ENCODE data around the gene KHNYN. TPM values are rescaled to one million over a fixed set of nuclear protein-coding genes. Genes with fewer than 3 reads are reported as not detected.

Gene KHNYN
- total RNA-seq, 4 donors from 2014 or later = 56.7 to 145 (median 84.3) TPM

- Histone ChIP-seq H3K36me3 (peaks cover 55% of the 10 kb centered on the region), H3K27me3 (no peaks in the 10 kb centered on the region), H3K9me3 (no peaks in the 10 kb centered on the region), H3K4me1 (peaks cover 51% of the 10 kb centered on the region), H3K4me3 (no peak overlapping the region), H3K27ac (no peak overlapping the region)
- WGBS = 81% methylated on average over 9 of the region's 15 CpGs
- TF ChIP-seq EP300 (IDR thresholded peaks at IDR 0.05) (no peak), POLR2AphosphoS5 (IDR thresholded peaks at IDR 0.05) (no peak), POLR2A (IDR thresholded peaks at IDR 0.05) (no peak), CTCF (IDR thresholded peaks at IDR 0.05) (no peak)
- DNase-seq (ENCODE audit: low spot score in 2 of 2) = peak in 1 of 2 donors; percentile 65
Measured at GRCh38 chr14:24439830-24440605, 10.3 kb downstream of the KHNYN start.

- WGBS = 86% methylated on average over 8 of the region's 8 CpGs
- DNase-seq (ENCODE audit: low spot score in 2 of 2) = no peak
- TF ChIP-seq POLR2A (IDR thresholded peaks at IDR 0.05) = no peak
- no peak for TF ChIP-seq CTCF (IDR thresholded peaks at IDR 0.05)
- no peak for TF ChIP-seq EP300 (IDR thresholded peaks at IDR 0.05)
- no peak for TF ChIP-seq POLR2AphosphoS5 (IDR thresholded peaks at IDR 0.05)
- H3K4me3 ChIP-seq = no peak overlapping the region
- H3K36me3 ChIP-seq = peaks cover 48% of the 10 kb centered on the region
- peaks cover 47% of the 10 kb centered on the region for H3K4me1 ChIP-seq
- H3K9me3 ChIP-seq = no peaks in the 10 kb centered on the region
- no peaks in the 10 kb centered on the region for H3K27me3 ChIP-seq
- H3K27ac ChIP-seq = peak overlapping the region; percentile 100
Measured at GRCh38 chr14:24440606-24441399, 11.0 kb downstream of the KHNYN start.

- 38% methylated on average over 4 of the region's 5 CpGs for WGBS
- TF ChIP-seq POLR2A (IDR thresholded peaks at IDR 0.05) (no peak), EP300 (IDR thresholded peaks at IDR 0.05) (no peak), CTCF (IDR thresholded peaks at IDR 0.05) (no peak), POLR2AphosphoS5 (IDR thresholded peaks at IDR 0.05) (no peak)
- Histone ChIP-seq H3K4me1 (peaks cover 40% of the 10 kb centered on the region), H3K36me3 (peaks cover 45% of the 10 kb centered on the region), H3K27ac (peak overlapping the region; percentile 100), H3K4me3 (peak overlapping the region; percentile 76), H3K9me3 (no peaks in the 10 kb centered on the region), H3K27me3 (no peaks in the 10 kb centered on the region)
- no peak for DNase-seq (ENCODE audit: low spot score in 2 of 2)
Measured at GRCh38 chr14:24441485-24441884, 11.7 kb downstream of the KHNYN start.

GRCh38 chr14:24441904-24442239, 12.1 kb downstream of the KHNYN start:
- WGBS = 2% methylated on average over 5 of the region's 12 CpGs
- Histone ChIP-seq H3K36me3 (peaks cover 44% of the 10 kb centered on the region), H3K27me3 (no peaks in the 10 kb centered on the region), H3K4me3 (peak overlapping the region; percentile 76), H3K4me1 (peaks cover 37% of the 10 kb centered on the region), H3K9me3 (no peaks in the 10 kb centered on the region), H3K27ac (peak overlapping the region; percentile 100)
- DNase-seq (ENCODE audit: low spot score in 2 of 2) = no peak
- TF ChIP-seq CTCF (IDR thresholded peaks at IDR 0.05) = no peak
- no peak for TF ChIP-seq POLR2AphosphoS5 (IDR thresholded peaks at IDR 0.05)
- no peak for TF ChIP-seq EP300 (IDR thresholded peaks at IDR 0.05)
- TF ChIP-seq POLR2A (IDR thresholded peaks at IDR 0.05) = no peak
